Measurements from ENCODE around the gene ASCC3.

Gene ASCC3

GRCh38 chr6:100618351-100618671 lies 262.8 kb downstream of the ASCC3 start:
- no peak overlapping the region for H3K4me3 ChIP-seq (ENCODE audit: low read depth, low read length)
- TF ChIP-seq CTCF (IDR thresholded peaks at IDR 0.05; ENCODE audit: borderline replicate concordance, insufficient read depth, low read depth, low read length) = no peak

DNA sequence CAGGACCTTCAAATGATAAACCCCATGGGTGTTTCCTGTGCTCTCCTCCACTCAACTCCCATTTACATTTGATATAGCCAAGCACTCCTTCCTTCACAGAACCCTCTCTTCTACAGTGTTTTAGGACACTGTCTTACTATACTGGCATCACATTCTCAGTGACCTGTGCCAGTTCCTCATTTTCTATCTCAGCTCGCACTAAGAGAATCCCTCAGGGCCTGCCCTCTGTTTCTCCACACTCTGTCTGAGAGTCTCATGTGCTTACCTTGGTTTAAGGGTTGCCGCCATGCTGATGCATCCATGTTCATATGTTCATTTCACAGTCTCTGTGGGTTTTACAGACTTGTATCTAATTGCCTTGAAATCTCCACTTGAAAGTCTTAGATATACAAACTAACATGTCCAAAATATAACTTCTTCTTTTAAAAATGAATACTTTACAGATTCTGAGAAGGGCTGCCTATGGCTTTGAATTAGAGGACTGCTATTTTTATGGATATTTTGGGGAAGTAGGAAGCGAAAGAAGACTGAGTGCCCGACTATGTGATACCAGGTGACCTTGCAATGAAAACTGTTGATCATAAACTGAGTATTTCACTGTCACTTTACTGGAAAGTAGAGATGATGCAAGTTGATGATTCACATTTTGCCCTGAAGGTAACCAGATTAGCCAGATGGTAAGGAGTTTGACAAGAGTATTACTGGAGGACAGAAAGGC lies 263.3 kb downstream of the ASCC3 start:
- H3K4me3 ChIP-seq (ENCODE audit: low read depth, low read length) = no peak overlapping the region
- TF ChIP-seq CTCF (IDR thresholded peaks at IDR 0.05; ENCODE audit: borderline replicate concordance, insufficient read depth, low read depth, low read length) = no peak

- no peak for TF ChIP-seq CTCF (IDR thresholded peaks at IDR 0.05; ENCODE audit: borderline replicate concordance, insufficient read depth, low read depth, low read length)
Observed at GRCh38 chr6:100614933-100615332, 266.2 kb downstream of the ASCC3 start.

GRCh38 chr6:100614386-100614785 lies 266.7 kb downstream of the ASCC3 start:
- no peak overlapping the region for H3K4me3 ChIP-seq (ENCODE audit: low read depth, low read length)
- no peak for TF ChIP-seq CTCF (IDR thresholded peaks at IDR 0.05; ENCODE audit: borderline replicate concordance, insufficient read depth, low read depth, low read length)

More at GRCh38 chr6:100614933-100615332, 266.2 kb downstream of the ASCC3 start:
- no peak overlapping the region for H3K4me3 ChIP-seq (ENCODE audit: low read depth, low read length)

DNA sequence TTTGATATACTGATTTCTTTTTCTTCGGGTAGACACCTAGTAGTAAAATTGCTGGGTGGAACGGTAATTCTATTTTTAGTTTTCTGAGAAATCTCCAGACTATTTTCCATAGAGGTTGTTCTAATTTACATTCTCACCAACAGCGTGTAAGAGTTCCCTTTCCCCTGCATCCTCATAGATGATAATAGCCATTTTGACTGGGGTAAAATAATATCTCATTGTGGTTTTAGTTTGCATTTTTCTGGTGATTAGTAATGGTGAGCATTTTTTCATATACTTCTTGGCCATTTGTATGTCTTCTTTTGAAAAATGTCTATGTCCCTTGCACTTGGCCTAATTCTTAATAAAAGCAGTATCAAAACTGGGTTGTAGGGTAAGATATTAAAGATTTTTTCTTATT lies 267.5 kb downstream of the ASCC3 start:
- no peak overlapping the region for H3K4me3 ChIP-seq (ENCODE audit: low read depth, low read length)
- TF ChIP-seq CTCF (IDR thresholded peaks at IDR 0.05; ENCODE audit: borderline replicate concordance, insufficient read depth, low read depth, low read length) = no peak

DNA sequence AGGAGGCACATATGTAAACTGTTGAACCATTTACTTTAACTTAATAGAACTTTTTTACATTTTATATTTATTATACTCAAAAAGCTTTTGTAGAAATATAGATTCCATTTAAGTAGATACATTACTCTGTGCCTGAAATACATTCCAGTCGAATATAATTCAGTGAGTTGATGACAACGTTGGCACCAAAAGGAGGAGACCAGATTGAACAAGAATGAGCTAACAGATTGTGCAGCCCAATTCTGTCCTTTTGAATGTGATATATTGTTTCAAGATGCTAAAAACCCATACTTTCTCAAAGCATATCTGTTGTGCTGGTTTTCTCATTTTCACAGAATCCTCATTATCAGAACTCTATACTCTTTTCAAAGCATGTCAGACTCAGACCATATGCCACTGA lies 269.0 kb downstream of the ASCC3 start:
- TF ChIP-seq CTCF (IDR thresholded peaks at IDR 0.05; ENCODE audit: borderline replicate concordance, insufficient read depth, low read depth, low read length) = no peak
- no peak overlapping the region for H3K4me3 ChIP-seq (ENCODE audit: low read depth, low read length)

DNA sequence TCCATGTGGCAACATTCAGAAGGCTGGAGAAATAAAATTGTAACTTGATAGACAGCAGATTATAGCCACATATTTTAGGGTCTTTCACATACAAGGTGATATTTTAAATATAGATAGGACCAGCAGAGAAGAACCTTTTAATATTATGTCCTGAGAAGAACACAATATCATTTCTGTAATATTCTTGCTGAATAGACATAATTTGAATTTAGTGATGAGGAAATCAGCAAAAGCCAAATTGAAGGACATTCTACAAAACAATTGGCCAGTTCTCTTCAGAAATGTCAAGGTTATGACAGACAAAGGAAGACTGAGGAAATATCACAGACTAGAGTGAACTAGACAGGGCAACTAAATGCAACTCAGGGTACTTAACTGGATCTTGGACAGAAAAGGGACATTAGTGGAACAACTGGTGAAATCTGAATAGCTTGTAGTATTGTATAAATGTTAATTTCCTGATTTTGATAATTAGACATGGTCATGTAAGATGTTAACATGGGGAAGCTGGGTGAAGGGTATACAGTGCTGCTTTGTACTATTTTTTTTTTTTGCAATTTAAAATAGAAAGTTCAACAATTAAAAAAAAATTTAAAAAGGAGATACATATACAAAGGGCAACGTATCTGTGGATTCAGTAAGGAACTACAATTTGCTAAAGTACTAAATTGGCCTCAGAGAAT lies 281.9 kb downstream of the ASCC3 start:
- H3K4me3 ChIP-seq (ENCODE audit: low read depth, low read length) = no peak overlapping the region
- TF ChIP-seq CTCF (IDR thresholded peaks at IDR 0.05; ENCODE audit: borderline replicate concordance, insufficient read depth, low read depth, low read length) = no peak

Data from GM12875 (cell line).